GM12878 (cell line): ENCODE results near the gene RNF113B.

ENCODE experiments used
- CREB1 ChIP-seq: IDR thresholded peaks from 2 replicates; pipeline ENCODE4 v1.6.1; 2012; ENCODE audit warnings: low read depth, mild to moderate bottlenecking, inconsistent platforms
- ESRRA ChIP-seq: IDR thresholded peaks from 2 replicates; pipeline ENCODE4 v1.6.1; 2012; ENCODE audit warnings: mild to moderate bottlenecking, low read length, improper control_type of control experiment
- HCFC1 ChIP-seq: fragments of 150-350 bp; IDR thresholded peaks from 2 replicates; pipeline ENCODE4 v1.6.1; 2014; ENCODE audit warnings: low read length
- NR2C2 ChIP-seq: IDR thresholded peaks from 2 replicates; pipeline ENCODE4 v1.6.1; 2011; ENCODE audit warnings: borderline replicate concordance, low read depth; ENCODE audit not compliant: control insufficient read depth, insufficient read length
- POLR2A ChIP-seq: IDR thresholded peaks from 2 replicates; pipeline ENCODE4 v1.6.1; 2011; ENCODE audit warnings: low read depth, mild to moderate bottlenecking, low read length
- SP1 ChIP-seq: IDR thresholded peaks from one replicate; pipeline ENCODE4 v1.6.1; 2011; ENCODE audit warnings: low read depth, low read length

DNA sequence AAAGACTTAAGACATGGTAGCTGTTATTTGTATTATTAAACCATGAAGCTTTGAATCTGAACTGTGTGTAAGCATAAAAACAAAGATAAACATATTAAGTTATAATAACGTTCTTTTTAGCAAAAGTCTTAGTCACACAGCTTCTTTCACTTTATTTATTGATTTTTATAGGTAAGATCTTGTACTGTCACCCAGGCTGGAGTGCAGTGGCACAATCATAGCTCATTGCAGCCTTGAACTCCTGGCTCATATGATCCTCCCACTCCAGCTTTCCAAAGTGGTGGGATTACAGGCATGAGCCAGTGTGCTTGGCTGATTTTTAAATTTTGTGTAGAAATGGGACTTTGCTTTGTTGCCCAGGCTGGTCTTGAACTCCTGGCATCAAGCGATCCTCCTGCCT, 20.8 kb downstream of the RNF113B start:
- TF ChIP-seq SP1 = no peak
- no peak for TF ChIP-seq HCFC1
- TF ChIP-seq ESRRA = no peak
- TF ChIP-seq NR2C2 = no peak
- TF ChIP-seq CREB1 = no peak
- no peak for TF ChIP-seq POLR2A
